Measurements from ENCODE around the gene RUBCNL. TPM values are rescaled to one million over a fixed set of nuclear protein-coding genes. Genes with fewer than 3 reads are reported as not detected.

RUBCNL gene
- total RNA-seq, 2 experiments from 2014 or later, result 0.36 to 0.69 TPM

DNA sequence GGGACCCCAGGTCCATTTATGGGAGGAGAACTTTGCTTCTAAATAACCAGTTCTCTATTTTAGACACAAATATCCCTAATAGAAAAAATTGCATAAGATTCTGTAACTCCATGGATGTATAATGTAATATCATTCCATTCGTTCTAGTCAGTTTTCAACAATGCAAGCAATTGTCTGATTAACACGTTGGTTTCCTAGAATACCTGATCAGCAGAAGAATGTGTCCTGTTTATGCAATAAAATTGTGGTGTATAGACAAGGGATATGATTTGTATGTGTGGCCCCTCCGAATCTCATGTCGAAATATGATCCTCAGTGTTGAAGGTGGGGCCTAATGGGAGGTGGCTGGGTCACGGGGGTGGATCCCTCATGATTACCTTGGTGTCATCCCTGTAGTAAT, 62.1 kb downstream of the RUBCNL start:
- Mint-ChIP-seq H3K27ac (no peak overlapping the region), H3K4me1 (ENCODE audit: low read depth) (peaks cover 16% of the 10 kb centered on the region), H3K36me3 (ENCODE audit: low read depth) (no peaks in the 10 kb centered on the region), H3K9me3 (no peaks in the 10 kb centered on the region), H3K27me3 (peaks cover 3% of the 10 kb centered on the region), H3K4me3 (no peak overlapping the region)
- ChIA-PET CTCF (interaction anchor here (1.3 kb wide), 1 partner anchor 165 kb away, joined by 3 read pairs; no protein-coding TSS in a partner anchor), POLR2A (no interaction called here)
- intact Hi-C loops (cut with DNase I, micrococcal nuclease), result loop anchor here (5.0 kb wide), 2 partner anchors 38 to 698 kb away; no protein-coding TSS in a partner anchor
- Histone ChIP-seq H3K27ac (ENCODE audit: low read depth in 1 of 2, low read length in 2 of 2) (no peak overlapping the region), H3K4me3 (ENCODE audit: low read length) (no peak overlapping the region), H3K4me1 (ENCODE audit: insufficient read depth, low read length) (peaks cover 19% of the 10 kb centered on the region), H3K27me3 (ENCODE audit: control insufficient read depth in 1 of 2, insufficient read depth in 2 of 2, low read length in 2 of 2) (no peaks in the 10 kb centered on the region), H3K36me3 (ENCODE audit: insufficient read depth, low read length) (no peaks in the 10 kb centered on the region), H3K9me3 (ENCODE audit: control insufficient read depth in 1 of 2, insufficient read depth in 1 of 2, low read length in 2 of 2) (no peaks in the 10 kb centered on the region)
- ATAC-seq (ENCODE audit: poor library complexity) (no peak), DNase-seq (no peak)
- TF ChIP-seq, protein P1, sequence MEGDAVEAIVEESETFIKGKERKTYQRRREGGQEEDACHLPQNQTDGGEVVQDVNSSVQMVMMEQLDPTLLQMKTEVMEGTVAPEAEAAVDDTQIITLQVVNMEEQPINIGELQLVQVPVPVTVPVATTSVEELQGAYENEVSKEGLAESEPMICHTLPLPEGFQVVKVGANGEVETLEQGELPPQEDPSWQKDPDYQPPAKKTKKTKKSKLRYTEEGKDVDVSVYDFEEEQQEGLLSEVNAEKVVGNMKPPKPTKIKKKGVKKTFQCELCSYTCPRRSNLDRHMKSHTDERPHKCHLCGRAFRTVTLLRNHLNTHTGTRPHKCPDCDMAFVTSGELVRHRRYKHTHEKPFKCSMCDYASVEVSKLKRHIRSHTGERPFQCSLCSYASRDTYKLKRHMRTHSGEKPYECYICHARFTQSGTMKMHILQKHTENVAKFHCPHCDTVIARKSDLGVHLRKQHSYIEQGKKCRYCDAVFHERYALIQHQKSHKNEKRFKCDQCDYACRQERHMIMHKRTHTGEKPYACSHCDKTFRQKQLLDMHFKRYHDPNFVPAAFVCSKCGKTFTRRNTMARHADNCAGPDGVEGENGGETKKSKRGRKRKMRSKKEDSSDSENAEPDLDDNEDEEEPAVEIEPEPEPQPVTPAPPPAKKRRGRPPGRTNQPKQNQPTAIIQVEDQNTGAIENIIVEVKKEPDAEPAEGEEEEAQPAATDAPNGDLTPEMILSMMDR (IDR thresholded peaks at IDR 0.05), result no peak

DNA sequence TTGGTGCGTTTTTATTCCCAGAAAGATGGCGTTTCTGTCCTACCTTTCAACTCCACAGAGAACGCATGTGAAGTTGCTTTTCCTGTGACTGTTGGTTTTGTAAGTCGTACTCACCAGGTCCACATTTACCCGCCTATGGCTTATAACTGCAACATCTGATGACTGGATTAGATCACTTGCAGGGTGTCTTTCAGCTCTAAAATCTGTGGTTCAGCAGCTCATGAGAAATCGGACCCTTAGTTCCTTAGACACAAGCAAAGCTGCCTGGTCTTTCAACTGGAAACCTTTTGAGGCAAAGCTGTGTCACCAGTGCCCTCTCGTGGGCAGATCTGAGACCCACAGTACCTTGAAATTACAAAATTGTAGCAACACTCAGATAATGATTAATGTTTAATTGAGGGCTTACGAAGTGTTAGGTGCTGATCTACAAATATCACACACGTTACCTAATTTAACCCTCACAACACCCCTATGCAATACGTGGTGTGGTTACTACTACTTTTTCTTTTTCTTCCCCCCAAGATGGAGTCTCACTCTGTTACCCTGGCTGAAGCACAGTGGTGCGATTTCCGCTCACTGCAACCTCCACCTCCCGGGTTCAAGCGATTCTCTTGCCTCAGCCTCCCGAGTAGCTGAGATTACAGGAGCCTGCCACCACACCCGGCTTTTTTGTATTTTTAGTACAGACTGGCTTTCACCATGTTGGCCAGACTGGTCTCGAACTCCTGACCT, 65.4 kb downstream of the RUBCNL start:
- ChIA-PET POLR2A (interaction anchor here (0.6 to 2.0 kb wide), 11 partner anchors 10 to 515 kb away, joined by 3 to 42 read pairs (median 5); no protein-coding TSS in a partner anchor), CTCF (interaction anchor here (0.5 to 1.6 kb wide), 22 partner anchors 9 to 269 kb away, joined by 3 to 13 read pairs (median 4); partner anchors contain the start of gene ZC3H13)
- Mint-ChIP-seq H3K4me1 (ENCODE audit: low read depth) (peaks cover 43% of the 10 kb centered on the region), H3K4me3 (peak overlapping the region; percentile 82), H3K36me3 (ENCODE audit: low read depth) (peaks cover 10% of the 10 kb centered on the region), H3K27me3 (peaks cover 3% of the 10 kb centered on the region), H3K9me3 (no peaks in the 10 kb centered on the region), H3K27ac (peak overlapping the region; percentile 91)
- intact Hi-C loops (cut with DNase I, micrococcal nuclease), result loop anchor here (1.0 to 5.0 kb wide), 11 partner anchors 26 to 811 kb away; partner anchors contain the start of gene LCP1 (in 1 of the 2)
- Histone ChIP-seq H3K27ac (ENCODE audit: low read depth in 1 of 2, low read length in 2 of 2) (peak overlapping the region; percentile 33 to 46), H3K36me3 (ENCODE audit: insufficient read depth, low read length) (no peaks in the 10 kb centered on the region), H3K4me3 (ENCODE audit: low read length) (peak overlapping the region; percentile 37), H3K4me1 (ENCODE audit: insufficient read depth, low read length) (peaks cover 19% of the 10 kb centered on the region), H3K9me3 (ENCODE audit: control insufficient read depth in 1 of 2, insufficient read depth in 1 of 2, low read length in 2 of 2) (no peaks in the 10 kb centered on the region), H3K27me3 (ENCODE audit: control insufficient read depth in 1 of 2, insufficient read depth in 2 of 2, low read length in 2 of 2) (no peaks in the 10 kb centered on the region)
- ATAC-seq (ENCODE audit: poor library complexity) (peak; percentile 90), DNase-seq (peak; percentile 63 to 88 (median 70))
- TF ChIP-seq, protein P1 (IDR thresholded peaks at IDR 0.05), result peak; percentile 92

DNA sequence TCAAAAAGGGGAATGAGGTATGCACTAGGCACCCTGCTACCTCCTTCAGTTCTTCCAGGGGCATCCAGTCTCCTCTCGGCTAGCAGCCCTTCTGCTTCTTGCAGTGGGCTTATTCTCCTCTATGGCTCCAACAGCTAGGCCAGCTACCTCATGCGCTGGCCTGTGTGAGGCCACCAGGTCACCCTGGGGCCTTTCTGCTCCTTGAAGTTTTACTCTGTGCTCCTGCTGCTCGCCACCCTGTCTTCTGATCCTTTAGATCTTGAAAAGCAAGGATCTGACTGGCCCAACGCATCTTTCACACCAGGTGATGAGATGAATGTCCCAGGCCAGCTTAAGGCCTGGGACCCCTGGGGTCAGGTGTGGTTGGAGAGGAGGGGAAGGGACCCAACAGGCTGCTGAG, 66.2 kb downstream of the RUBCNL start:
- CTCF ChIA-PET, result interaction anchor here (0.6 to 1.6 kb wide), 13 partner anchors 8 to 268 kb away, joined by 3 to 13 read pairs (median 4); partner anchors contain the start of gene ZC3H13
- Histone ChIP-seq H3K4me3 (ENCODE audit: low read length) (peak overlapping the region; percentile 37), H3K36me3 (ENCODE audit: insufficient read depth, low read length) (peaks cover 6% of the 10 kb centered on the region), H3K4me1 (ENCODE audit: insufficient read depth, low read length) (peaks cover 19% of the 10 kb centered on the region), H3K27ac (ENCODE audit: low read depth in 1 of 2, low read length in 2 of 2) (peak overlapping the region; percentile 33 to 46), H3K27me3 (ENCODE audit: control insufficient read depth in 1 of 2, insufficient read depth in 2 of 2, low read length in 2 of 2) (no peaks in the 10 kb centered on the region), H3K9me3 (ENCODE audit: control insufficient read depth in 1 of 2, insufficient read depth in 1 of 2, low read length in 2 of 2) (no peaks in the 10 kb centered on the region)
- peaks cover 3% of the 10 kb centered on the region for H3K27me3 Mint-ChIP-seq
- H3K36me3 Mint-ChIP-seq (ENCODE audit: low read depth), result peaks cover 18% of the 10 kb centered on the region
- peak overlapping the region; percentile 91 for H3K27ac Mint-ChIP-seq
- H3K4me1 Mint-ChIP-seq (ENCODE audit: low read depth), result peaks cover 51% of the 10 kb centered on the region
- DNase-seq, result peak in 2 of 14 experiments; percentile 31 to 33
- peak; percentile 15 for ATAC-seq (ENCODE audit: poor library complexity)
- TF ChIP-seq, protein P1 (IDR thresholded peaks at IDR 0.05), result no peak
- intact Hi-C loops (cut with DNase I, micrococcal nuclease), result loop anchor here (1.0 to 5.0 kb wide), 10 partner anchors 26 to 810 kb away; partner anchors contain the start of gene LCP1 (in 1 of the 2)
- H3K4me3 Mint-ChIP-seq, result peak overlapping the region; percentile 82
- no peaks in the 10 kb centered on the region for H3K9me3 Mint-ChIP-seq
- POLR2A ChIA-PET, result interaction anchor here (0.6 to 2.0 kb wide), 10 partner anchors 11 to 182 kb away, joined by 3 to 42 read pairs (median 6); no protein-coding TSS in a partner anchor

Measured in CD4-positive, alpha-beta T cell (primary cell).